GM18909 (cell line): ENCODE results near the gene LARGE1.

Experiments used
- ATAC-seq: cut with Tn5 transposase; IDR thresholded peaks from one replicate; pipeline ENCODE4 v1.9.1; 2021; ENCODE audit warnings: mild to moderate bottlenecking; ENCODE audit not compliant: unreplicated experiment, poor library complexity

Gene LARGE1

DNA sequence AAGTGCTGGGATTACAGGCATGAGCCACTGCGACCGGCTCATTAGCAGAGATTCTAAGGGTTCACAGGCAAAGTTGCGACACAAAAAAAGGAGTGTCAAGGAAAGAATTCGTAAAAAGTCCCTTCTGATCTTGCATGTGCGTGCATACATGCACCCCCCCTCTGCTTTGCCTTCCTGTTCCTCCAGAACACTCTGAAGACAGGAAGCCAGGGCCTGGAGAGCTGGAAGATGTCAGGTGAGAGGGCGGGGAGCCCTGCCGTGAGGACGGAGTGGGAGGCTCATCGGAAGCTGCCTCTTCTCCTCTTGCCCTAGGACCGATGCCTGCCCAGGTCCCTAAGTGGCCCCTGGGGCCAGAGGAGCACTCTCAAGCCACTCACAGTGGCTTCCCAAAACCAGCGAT, 89.1 kb downstream of the LARGE1 start:
- no peak for ATAC-seq

DNA sequence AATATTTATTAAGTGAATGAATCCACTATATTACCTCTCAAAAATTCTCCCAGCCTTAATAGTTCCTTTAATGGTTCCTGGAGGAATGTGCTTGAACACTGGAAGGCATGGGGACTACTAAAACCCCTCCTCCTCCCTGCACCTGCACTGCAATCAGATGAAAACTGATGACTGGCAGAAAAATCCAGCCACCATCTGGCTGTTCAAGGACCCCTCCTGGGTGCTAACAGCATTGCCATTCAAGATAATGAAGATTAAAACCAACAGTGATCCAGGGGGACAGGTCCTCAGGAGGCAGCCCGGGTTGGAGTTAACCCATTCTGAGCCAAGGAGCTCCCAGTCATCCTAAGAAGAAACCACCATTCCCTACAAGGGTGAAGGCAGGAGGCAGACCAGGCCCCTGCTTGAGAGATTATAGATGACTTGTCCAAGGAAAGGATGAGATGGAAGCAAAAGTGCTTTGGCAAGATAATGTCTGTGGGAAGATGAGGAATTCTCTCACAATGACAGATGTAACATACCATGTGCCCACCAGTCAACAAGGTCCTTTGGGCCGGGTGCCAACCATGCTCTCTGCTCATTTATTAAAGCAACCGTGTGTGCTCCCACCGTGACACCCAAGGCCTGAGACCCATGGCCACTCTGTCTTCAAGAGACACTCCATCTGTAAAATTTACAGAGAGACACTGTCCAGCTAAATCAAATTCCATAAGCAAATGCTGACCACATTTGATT, 90.6 kb downstream of the LARGE1 start:
- ATAC-seq: no peak

DNA sequence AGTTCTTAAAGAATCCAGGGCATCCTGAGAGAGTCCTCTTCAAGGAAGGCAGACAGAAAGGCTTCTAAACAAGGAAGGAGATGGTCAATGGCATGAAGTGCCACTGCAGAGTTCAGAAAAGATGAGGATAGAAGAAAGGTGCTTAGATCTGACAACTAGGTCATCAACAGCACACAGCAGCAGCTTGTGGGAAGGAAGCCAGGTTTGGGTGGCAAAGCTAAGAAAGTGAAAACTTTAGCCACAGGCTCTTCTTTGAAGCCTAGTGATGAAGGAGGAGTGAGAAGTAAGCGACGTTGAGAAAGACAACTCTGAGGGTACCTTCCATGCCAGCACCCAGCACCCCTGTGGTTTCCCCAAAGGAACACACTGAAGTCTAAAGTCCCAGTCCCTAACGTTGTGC, 92.0 kb downstream of the LARGE1 start:
- ATAC-seq: no peak

DNA sequence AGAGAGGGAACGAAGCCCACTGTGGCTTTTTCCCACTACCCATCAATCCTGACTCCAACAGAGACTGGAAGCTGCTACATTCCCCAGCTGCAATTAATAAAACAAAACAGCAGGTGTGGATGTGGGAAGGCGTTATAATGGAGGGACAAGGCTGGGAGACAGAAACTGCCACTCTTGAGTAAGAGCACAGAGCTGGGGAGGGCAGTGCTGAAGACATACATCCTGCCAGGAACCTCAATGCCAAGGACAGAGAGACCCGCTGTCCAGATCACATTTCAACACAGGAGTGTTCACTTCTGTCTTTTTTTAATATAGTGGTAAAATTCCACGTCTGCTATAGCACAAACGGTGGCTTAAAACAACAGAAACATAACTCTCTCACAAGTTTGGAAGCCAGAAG, 94.5 kb downstream of the LARGE1 start:
- ATAC-seq: no peak

DNA sequence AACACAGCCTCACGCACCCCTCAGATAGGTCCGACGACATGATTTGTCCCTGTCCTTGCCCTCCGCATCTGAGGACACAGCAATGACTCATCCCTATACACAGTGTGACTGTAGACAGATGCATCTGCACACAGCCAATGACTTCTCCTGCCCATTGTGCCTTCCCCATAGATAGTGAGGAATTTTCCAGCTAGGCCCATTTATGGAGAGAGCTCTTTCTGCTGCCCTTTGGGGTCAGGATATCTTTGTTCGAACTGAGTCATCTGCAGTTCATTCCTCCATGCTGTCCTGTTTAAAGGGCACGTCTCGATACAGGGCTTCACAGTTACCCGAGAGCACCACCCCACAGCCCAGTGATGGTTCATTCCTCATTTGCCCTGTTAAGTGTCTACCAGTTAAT, 96.7 kb downstream of the LARGE1 start:
- ATAC-seq: no peak

DNA sequence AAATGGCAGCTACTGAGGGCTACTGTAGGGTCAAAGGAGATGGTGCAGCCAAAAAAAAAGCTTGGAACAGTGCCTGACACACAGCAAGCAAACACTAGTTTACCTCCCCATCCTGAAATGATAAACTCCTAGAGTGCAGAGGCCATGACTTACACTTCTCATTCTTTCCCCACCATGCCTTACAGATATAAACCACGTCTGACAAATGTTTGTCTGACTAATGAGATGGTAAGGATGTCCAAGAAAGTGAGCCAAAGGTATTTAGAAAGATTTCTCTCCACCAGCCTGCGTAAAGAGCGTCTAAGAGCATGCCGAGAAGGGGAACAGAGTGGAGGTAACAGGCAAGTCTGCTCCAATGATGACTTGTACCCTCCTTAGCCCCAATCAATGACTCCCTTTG, 99.0 kb downstream of the LARGE1 start:
- no peak for ATAC-seq

DNA sequence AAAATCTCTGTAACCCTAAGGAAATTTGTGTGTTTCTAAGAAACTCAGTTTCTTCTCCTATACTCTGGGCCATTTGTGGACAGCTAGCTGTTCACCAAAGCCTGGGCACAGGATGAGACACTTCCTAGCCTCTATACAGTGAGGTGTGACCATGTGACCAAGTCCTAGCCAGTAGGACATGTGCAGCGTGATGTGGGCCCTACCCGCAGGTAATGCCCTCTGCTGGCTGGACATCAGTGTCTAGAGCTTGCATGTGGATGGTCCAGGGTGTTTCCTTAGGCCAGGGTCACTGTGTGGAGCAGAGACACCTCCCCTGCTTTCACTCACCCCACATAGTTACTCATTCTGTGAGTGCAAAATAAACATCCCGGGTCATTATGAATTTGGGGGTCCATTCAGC, 100.5 kb downstream of the LARGE1 start:
- no peak for ATAC-seq

DNA sequence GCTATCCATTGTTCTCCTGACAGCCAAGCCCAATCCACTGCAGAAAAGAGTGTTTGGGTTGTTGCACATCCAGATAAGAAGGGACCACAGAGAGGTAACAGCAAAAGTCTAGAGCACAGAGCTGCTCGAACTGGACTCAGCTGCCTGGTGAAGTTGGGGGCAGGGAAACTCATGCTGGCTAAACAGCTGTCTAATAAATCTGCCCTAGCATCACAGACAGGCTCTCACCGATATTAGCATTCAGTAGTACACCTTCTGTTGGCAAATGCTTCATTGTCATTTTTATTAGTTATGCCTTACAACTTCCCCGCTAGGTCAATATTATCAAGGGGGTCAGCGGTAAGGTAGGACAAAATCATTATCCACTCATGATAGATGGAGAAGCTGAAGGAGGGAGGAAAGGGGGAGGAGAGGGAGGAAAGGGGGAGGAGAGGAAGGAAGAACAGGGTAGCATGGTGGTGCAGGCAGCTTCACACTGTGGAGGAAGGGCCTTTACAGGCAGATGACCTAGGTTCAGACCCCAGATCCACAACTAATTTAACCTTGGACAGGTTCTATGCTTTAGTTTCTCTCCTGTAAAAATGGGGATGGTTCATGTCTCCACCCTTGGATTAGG, 102.7 kb downstream of the LARGE1 start:
- ATAC-seq: no peak

DNA sequence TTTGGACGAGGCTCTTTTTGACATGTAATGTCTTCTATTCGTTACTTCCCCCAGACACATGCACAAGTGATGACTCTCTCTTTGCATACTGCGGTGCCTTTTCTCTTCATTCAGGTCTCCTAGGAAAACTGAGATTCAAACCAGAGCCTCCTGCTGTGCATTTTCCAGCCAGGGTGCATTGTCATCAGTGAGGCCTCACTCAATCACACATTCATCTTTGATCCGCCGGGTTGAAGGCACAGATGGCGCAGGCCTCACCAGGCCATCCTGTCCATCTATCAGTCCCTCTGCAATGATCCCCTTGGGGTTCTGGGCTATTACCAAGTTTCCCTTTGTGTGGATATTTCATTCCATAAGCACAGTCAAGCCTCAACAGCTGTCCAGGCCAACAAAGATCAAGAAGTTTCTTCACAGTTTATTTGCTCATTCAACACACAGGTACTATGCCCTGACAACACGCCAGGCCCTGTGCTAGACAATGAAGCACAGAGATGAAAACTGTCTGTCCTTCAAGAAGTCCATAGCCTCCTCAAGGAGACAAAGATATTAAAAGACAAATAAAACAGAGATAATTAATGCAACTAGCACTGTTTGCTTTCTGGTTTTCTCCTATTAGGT, 107.8 kb downstream of the LARGE1 start:
- ATAC-seq: no peak

DNA sequence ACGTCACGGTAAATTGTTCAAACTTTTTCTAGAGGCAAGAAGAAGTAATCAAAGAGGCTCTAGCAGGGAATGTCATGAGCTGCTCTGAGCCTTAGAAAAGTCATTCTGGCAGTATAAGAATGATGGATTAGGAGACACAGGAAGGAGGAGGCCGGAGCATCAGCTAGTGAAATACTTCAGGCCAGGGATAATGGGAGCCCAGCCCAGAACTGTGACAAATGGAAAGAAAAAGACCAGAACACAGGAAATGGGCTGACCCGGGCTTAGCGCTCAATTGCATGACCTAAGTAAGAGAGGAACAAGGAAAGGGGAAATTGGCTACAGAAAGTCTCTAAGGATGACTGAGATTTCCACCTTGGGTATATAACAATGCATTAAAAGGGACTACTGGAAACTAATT, 108.6 kb downstream of the LARGE1 start:
- no peak for ATAC-seq

DNA sequence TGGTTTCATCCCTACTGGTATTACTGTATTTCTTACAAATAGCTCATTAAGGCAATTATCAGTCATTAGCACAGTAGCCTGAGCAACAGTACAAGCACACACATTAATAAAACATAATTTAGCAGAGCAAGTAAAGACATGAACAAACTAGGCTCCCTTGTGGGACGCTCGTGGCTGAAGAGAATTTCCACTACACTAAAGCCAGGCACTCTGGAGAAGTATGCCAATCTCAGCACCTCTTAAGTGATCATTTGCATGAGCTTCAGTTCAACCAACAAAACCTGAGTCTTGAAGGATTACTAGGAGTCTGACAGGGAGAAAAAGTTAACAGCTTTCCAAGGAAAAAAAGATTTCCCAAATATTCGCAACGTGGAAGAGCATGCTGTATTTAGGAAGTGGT, 109.1 kb downstream of the LARGE1 start:
- ATAC-seq: no peak

DNA sequence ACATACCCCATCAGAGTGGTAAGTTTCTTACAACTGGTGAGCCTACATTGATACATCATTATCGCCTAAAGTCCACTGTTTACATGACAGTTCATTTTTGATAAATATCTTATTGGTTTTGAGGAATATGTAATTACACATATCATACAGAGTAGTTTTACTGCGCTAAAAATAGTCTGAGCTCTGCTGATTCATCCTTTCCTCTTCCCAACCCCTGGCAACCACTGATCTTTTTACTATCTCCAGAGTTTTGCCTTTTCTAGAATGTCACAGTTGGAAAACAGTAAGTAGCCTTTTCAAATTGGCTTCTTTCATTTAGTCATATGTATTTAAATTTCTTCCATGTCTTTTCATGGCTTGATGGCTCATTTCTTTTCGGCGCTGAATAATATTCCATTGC, 112.8 kb downstream of the LARGE1 start:
- ATAC-seq: no peak

DNA sequence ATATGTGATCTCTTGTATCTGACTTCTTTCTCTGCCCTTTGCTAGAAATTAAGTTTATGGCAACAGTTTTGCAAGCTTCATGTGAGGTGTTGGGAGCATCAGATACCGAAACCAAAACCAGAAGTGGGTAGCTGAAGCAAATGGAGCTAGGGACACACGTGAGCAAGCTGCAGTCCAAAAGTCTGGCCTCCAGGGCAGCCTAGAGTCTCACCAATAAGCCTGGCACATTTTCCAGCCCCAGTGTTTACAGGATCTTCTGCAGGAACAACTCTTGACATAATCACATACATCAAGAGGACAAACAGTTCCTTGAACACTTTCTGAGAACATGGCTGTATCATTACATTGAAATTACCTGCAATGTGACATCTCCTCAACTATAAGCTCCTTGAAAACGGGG, 114.1 kb downstream of the LARGE1 start:
- no peak for ATAC-seq

DNA sequence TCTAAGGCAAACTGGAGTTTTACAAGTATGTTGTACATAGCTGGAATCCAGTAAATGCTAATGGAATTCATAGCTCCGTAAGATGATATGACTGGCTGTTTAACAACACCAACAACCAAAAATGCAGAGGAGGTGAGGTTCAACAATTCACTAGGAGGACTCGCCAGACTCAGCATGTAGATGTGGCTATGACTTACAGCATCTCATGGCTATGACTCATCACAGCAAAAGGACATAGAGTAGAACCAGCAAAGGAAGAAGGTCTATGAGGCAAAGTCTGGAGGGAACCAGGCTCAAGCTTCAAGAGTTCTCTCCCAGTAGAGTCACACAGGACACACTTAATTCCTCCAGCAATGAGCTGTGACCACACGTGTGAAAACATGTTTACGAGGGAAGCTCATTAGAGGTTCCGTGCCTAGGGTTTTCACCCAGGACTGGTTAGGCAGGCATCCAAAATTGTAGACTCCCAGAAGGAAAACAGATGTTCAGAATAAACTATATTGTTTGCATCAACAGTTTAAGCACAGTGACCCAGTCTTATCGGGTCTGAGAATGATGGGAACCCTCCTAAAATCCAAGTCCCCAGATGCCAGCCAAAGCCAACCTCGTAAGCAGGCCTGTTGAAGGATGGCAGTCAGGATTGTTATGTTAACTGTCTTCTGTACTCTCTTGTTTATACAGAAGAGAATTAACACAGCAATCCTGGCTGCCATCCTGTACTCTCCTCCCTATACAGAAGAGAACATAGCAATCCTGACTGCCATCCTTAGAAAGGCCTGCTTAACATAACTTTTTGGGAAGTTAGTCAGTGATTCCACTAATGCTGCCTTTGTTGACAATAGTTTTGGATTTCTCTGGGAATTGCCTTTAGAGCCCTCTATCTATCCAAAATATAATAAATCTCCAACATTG, 116.6 kb downstream of the LARGE1 start:
- ATAC-seq: no peak

DNA sequence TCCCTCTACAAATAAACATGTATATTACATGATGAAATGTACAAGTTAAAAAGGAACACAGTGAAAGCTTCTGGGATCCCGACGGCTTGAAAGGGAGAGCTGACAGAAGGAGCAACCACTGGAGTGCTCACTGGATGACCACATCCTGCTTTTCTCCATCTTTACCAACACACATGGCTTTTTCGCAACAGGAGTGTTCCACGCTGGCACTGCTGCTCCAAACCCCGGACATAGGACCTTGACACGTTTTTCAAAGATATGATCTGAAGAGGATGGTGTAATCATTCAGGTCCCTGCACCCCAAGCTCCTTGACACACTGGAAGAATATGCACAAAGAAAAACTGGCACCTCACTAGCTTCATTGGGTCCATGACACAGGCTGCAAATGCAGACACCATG, 121.9 kb downstream of the LARGE1 start:
- ATAC-seq: no peak

DNA sequence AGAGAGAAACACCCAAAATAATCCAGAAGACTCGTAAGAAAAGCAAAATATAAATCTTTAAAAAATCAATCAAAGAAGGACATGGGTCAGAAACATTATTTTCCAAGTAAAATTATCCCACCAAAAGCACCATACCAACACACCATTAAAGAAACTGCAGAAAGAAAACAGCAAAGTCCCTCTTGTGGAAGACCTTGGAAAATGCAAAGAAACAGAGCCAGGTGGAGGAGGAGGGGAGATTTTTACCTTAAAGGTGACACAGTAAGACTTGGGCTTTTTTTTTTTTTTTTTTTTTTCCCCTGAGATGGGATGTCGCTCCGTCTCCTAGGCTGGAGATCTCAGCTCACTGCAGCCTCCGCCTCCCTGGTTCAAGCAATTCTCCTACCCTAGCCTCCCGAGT, 123.8 kb downstream of the LARGE1 start:
- ATAC-seq: no peak

DNA sequence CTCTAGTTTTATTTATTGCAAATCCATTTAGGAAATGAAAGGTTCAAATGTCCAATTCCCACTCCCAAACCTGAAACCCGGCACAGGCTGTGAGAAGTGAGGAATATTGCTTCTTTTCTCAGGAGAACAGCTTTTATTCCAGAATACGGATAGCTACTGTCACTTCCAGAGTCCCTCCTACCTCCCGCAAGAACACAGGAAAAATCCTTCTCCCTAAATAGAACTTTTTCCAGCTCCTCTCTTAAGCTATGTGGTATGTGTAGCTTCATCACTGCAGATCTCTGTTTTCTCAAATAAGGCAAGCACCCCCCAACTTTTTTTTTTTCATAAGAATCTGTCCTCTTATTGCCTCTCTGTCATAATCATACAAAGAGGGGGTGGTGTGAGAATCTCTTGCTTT, 126.8 kb downstream of the LARGE1 start:
- no peak for ATAC-seq

DNA sequence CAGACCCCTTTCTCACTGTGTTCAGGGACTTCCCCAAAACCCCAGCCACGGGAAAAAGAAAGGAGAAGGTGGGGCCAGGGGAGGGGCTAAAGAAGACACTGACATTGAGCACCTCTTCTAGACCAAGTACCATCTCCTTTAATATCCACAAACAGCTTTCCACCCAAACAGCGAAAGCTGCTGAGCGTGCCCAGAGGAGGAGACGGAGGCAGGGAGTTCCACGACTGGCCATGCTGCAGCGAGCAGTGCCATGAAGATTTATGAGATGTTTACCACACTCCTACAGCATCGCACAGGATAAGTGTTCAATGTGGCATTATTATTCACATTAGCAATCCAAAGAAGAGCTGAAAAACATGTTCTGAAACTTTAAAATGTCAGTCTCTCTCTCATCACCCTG, 127.4 kb downstream of the LARGE1 start:
- no peak for ATAC-seq

DNA sequence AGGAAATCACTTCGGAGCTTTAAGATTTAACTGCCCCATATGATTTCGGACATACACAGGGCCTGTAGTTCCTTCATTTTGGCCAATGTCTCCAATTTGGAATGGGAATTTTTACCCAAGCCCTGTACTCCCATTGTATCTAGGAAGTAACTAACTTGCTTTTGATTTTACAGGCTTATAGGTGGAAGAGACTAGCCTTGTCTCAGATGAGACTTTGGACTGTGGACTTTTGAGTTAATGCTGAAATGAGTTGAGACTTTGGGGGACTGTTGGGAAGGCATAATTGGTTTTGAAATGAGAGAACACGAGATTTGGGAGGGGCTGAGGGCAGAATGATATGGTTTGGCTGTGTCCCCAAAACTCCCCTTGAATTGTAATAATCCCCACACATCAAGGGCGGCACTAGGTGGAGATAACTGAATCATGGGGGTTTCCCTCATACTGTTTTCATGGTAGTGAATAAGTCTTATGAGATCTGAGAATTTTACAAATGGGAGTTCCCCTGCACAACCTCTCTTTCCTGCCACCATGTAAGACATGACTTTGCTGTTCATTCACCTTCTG, 130.5 kb downstream of the LARGE1 start:
- no peak for ATAC-seq

DNA sequence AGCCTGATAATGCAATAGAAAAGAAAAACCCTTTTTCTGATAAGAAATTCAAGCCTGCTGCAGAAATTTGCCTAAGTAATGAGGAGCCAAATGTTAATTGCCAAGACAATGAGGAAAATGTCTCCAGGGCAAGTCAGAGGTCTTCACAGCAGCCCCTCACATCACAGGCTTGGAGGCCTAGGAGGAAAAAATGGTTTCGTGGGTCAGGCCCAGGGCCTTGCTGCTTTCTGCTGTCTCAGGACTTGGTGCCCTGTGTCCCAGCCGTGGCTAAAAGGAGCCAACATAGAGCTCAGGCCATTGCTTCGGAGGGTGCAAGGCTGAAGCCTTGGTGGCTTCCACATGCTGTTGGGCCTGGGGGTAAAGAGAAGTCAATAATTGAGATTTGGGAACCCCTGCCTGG, 131.3 kb downstream of the LARGE1 start:
- ATAC-seq: no peak
